ENCODE data around the gene STRAP.

DNA sequence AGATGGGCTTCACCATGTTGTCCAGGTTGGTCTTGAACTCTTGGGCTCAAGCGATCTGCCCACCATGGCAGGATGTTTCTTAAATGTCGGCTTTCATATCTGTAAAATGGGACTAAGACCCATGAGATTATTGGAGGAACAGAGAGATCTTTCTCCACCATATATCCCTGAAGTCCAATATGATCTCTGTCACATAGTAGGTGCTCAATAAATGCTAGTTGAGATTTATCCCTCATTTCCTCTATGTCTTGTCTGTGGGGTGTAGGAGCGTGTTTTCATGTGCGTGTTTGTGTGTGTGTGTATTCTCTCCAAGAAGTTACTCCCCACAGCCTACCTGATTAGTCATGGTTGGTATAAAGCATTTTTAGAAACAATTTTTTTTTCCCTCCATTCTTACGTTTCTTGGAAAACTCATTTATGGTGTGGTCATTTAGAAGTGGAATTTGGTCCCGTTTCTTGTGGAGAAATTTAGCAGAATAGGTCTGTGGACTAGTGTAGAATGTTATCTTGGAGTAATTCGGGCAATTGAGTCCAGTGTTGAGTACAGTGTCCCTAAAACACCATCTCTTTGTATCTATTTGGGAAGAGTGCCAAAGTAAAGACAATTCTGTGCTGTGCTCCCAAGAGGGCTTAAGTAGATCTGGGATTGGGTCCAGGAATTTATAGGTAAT, 4.3 kb downstream of the STRAP start:
- TF ChIP-seq NFIC (IDR thresholded peaks at IDR 0.05) (no peak), EP300 (IDR thresholded peaks at IDR 0.05; ENCODE audit: borderline replicate concordance) (no peak), FOXM1 (IDR thresholded peaks at IDR 0.05; ENCODE audit: borderline replicate concordance, low read depth) (no peak), CREB1 (IDR thresholded peaks at IDR 0.05; ENCODE audit: low read depth) (no peak), YY1 (IDR thresholded peaks at IDR 0.05; ENCODE audit: low read depth) (no peak), RAD21 (IDR thresholded peaks at IDR 0.05; ENCODE audit: low read depth) (no peak), CEBPB (IDR thresholded peaks at IDR 0.05) (no peak)
- TF ChIP-seq, protein P1, sequence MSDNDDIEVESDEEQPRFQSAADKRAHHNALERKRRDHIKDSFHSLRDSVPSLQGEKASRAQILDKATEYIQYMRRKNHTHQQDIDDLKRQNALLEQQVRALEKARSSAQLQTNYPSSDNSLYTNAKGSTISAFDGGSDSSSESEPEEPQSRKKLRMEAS (IDR thresholded peaks at IDR 0.05) = no peak
- TF ChIP-seq, protein P2, sequence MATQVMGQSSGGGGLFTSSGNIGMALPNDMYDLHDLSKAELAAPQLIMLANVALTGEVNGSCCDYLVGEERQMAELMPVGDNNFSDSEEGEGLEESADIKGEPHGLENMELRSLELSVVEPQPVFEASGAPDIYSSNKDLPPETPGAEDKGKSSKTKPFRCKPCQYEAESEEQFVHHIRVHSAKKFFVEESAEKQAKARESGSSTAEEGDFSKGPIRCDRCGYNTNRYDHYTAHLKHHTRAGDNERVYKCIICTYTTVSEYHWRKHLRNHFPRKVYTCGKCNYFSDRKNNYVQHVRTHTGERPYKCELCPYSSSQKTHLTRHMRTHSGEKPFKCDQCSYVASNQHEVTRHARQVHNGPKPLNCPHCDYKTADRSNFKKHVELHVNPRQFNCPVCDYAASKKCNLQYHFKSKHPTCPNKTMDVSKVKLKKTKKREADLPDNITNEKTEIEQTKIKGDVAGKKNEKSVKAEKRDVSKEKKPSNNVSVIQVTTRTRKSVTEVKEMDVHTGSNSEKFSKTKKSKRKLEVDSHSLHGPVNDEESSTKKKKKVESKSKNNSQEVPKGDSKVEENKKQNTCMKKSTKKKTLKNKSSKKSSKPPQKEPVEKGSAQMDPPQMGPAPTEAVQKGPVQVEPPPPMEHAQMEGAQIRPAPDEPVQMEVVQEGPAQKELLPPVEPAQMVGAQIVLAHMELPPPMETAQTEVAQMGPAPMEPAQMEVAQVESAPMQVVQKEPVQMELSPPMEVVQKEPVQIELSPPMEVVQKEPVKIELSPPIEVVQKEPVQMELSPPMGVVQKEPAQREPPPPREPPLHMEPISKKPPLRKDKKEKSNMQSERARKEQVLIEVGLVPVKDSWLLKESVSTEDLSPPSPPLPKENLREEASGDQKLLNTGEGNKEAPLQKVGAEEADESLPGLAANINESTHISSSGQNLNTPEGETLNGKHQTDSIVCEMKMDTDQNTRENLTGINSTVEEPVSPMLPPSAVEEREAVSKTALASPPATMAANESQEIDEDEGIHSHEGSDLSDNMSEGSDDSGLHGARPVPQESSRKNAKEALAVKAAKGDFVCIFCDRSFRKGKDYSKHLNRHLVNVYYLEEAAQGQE (IDR thresholded peaks at IDR 0.05; ENCODE audit: low read depth) = no peak
- TF ChIP-seq, protein P3, sequence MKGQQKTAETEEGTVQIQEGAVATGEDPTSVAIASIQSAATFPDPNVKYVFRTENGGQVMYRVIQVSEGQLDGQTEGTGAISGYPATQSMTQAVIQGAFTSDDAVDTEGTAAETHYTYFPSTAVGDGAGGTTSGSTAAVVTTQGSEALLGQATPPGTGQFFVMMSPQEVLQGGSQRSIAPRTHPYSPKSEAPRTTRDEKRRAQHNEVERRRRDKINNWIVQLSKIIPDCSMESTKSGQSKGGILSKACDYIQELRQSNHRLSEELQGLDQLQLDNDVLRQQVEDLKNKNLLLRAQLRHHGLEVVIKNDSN (IDR thresholded peaks at IDR 0.05) = no peak
